Mammary epithelial cell (primary cell): ENCODE data around the gene MPC1L.

Source experiments
- EZH2 ChIP-seq: IDR thresholded peaks from 2 replicates; pipeline ENCODE4 v1.6.1; 2012; ENCODE audit warnings: low read length, inconsistent platforms, borderline replicate concordance
- TF ChIP-seq, protein P1 (sequence below), 2 donors: IDR thresholded peaks in 1 of 2; conservative IDR thresholded peaks in 1 of 2; 2 replicates each; pipeline ENCODE4 v1.5.1; 2011 to 2012; ENCODE audit warnings: inconsistent platforms in 2 of 2, low read length in 2 of 2, mild to moderate bottlenecking in 2 of 2, control low read depth in 1 of 2, low read depth in 1 of 2; ENCODE audit not compliant: insufficient read depth in 1 of 2; ENCODE audit errors: extremely low read depth in 1 of 2

DNA sequence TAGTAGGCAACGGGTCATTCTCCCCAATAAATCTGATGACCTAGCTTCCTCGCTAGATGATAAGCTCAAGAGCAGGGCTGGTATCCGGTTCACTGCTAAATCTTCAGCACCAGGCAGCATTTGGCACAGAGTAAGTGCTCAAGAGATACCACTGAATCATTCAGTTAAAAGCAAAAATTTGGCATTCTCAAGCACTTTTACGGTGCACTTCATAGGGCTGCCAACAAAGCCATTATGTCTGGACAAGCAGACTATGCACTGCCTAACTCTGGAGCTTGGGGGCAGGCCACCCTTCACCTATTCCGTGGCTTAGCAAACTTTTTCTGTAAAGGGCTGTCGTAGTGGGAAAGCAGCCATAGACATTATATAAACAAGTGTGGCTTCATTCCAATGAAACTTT lies 47.9 kb downstream of the MPC1L start:
- TF ChIP-seq, protein P1, sequence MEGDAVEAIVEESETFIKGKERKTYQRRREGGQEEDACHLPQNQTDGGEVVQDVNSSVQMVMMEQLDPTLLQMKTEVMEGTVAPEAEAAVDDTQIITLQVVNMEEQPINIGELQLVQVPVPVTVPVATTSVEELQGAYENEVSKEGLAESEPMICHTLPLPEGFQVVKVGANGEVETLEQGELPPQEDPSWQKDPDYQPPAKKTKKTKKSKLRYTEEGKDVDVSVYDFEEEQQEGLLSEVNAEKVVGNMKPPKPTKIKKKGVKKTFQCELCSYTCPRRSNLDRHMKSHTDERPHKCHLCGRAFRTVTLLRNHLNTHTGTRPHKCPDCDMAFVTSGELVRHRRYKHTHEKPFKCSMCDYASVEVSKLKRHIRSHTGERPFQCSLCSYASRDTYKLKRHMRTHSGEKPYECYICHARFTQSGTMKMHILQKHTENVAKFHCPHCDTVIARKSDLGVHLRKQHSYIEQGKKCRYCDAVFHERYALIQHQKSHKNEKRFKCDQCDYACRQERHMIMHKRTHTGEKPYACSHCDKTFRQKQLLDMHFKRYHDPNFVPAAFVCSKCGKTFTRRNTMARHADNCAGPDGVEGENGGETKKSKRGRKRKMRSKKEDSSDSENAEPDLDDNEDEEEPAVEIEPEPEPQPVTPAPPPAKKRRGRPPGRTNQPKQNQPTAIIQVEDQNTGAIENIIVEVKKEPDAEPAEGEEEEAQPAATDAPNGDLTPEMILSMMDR (conservative IDR thresholded peaks at IDR 0.05 in 1 of 2, IDR thresholded peaks at IDR 0.05 in 1 of 2; ENCODE audit: extremely low read depth in 1 of 2, insufficient read depth in 1 of 2, low read depth in 1 of 2, low read length in 2 of 2): no peak
- no peak for TF ChIP-seq EZH2
